VCaP (cell line): ENCODE data around the gene LIN9.

Experiments used
- H3K27ac ChIP-seq: fragments of 450-650 bp; 2 replicates; pipeline ENCODE4 v1.5.1; 2017
- TF ChIP-seq, protein P1 (sequence below): fragments of 450-650 bp; conservative IDR thresholded peaks from 2 replicates; pipeline ENCODE4 v1.5.1; 2017; ENCODE audit warnings: mild to moderate bottlenecking, moderate library complexity

LIN9 gene

DNA sequence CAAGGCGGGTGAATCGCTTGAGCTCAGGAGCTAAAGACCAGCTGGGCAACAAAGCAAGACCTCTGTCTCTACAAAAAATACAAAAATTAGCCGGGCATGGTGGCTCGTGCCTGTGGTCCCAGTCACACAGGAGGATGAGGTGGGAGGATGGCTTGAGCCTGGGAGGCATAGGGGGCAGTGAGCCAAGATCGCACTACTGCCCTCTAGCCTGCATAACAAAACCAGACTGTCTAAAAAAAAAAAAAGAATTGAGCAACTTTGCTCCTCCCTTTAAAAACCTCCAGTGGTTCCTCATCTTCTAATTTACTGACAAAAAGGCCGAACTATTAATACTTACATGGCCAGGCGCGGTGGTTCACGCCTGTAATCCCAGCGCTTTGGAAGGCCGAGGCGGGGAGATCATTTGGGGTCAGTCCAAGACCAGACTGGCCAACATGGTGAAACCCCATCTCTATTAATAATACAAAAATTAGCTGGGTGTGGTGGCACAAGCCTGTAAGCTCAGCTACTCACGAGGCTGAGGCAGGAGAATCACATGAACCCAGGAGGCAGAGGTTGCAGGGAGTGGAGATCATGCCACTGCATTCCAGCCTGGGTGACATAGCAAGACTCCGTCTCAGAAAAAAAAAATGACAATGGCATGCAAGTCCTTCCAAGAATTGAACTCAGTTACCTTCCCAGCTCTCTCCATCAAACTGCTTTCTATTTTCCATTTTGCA, 126.8 kb downstream of the LIN9 start:
- TF ChIP-seq, protein P1, sequence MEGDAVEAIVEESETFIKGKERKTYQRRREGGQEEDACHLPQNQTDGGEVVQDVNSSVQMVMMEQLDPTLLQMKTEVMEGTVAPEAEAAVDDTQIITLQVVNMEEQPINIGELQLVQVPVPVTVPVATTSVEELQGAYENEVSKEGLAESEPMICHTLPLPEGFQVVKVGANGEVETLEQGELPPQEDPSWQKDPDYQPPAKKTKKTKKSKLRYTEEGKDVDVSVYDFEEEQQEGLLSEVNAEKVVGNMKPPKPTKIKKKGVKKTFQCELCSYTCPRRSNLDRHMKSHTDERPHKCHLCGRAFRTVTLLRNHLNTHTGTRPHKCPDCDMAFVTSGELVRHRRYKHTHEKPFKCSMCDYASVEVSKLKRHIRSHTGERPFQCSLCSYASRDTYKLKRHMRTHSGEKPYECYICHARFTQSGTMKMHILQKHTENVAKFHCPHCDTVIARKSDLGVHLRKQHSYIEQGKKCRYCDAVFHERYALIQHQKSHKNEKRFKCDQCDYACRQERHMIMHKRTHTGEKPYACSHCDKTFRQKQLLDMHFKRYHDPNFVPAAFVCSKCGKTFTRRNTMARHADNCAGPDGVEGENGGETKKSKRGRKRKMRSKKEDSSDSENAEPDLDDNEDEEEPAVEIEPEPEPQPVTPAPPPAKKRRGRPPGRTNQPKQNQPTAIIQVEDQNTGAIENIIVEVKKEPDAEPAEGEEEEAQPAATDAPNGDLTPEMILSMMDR = peak; percentile 55
- H3K27ac ChIP-seq = no peak overlapping the region
